Activated T-helper 2 cell treated with anti-CD3 and anti-CD28 coated beads, Interferon-gamma antibody, Interleukin-2, Interleukin-4, amounts not matched to agents 10 μg/mL and 5 μg/mL and 100 μg/mL, durations not matched to agents 14 hours and 24 hours and 36 hours (primary cell): ENCODE results near the gene KMT2E. TPM values are rescaled to one million over a fixed set of nuclear protein-coding genes. Genes with fewer than 3 reads are reported as not detected.
A peak's percentile ranks its signal among the peaks of the same experiment; 100 is the strongest.
"Not testable (repeated sequence)": the region's sequence is repeated elsewhere in the genome, so short reads cannot be mapped to it uniquely, and the experiment has no call there.

Experiments used
- DNase-seq: peaks from one replicate; pipeline ENCODE4 v3.0.0; 2021; ENCODE audit warnings: low spot score
- H3K27ac Mint-ChIP-seq: one replicate; pipeline ENCODE4 v1.8.0; 2021; ENCODE audit warnings: mixed read lengths
- H3K27me3 Mint-ChIP-seq: one replicate; pipeline ENCODE4 v1.8.0; 2021; ENCODE audit warnings: low read depth, mixed read lengths
- H3K36me3 Mint-ChIP-seq: one replicate; pipeline ENCODE4 v1.8.0; 2021; ENCODE audit warnings: low read depth, mixed read lengths
- H3K4me1 Mint-ChIP-seq: one replicate; pipeline ENCODE4 v1.8.0; 2021; ENCODE audit warnings: low read depth, mixed read lengths
- H3K4me3 Mint-ChIP-seq: one replicate; pipeline ENCODE4 v1.8.0; 2021; ENCODE audit warnings: low read depth, mild to moderate bottlenecking, moderate library complexity, mixed read lengths
- H3K9me3 Mint-ChIP-seq: one replicate; pipeline ENCODE4 v1.8.0; 2021; ENCODE audit warnings: mixed read lengths
- intact Hi-C: fragments of 100-400 bp; cut with micrococcal nuclease; formaldehyde crosslinking; loops from one replicate; pipeline ENCODE4 v1.15.1; 2023
- total RNA-seq: library from RNA; stranded (reverse); gene quantifications from 2 replicates; pipeline ENCODE4 v1.2.3, GENCODE V29; 2022

Gene KMT2E
- total RNA-seq, 1 donor from 2014 or later, result 135 TPM

- H3K9me3 Mint-ChIP-seq, intact Hi-C loops, DNase-seq, H3K27me3 Mint-ChIP-seq, H3K4me3 Mint-ChIP-seq: not testable (repeated sequence)
- Mint-ChIP-seq H3K36me3 (peaks cover 75% of the 10 kb centered on the region), H3K4me1 (peaks cover 75% of the 10 kb centered on the region), H3K27ac (peak overlapping the region; percentile 51)
Measured at GRCh38 chr7:105005486-105005885, 8.5 kb upstream of the KMT2E start.

GRCh38 chr7:105006367-105007136 lies 7.5 kb upstream of the KMT2E start:
- DNase-seq, result no peak
- intact Hi-C loops, result no loop called here
- Mint-ChIP-seq H3K4me1 (peaks cover 72% of the 10 kb centered on the region), H3K4me3 (peak overlapping the region; percentile 34), H3K9me3 (no peaks in the 10 kb centered on the region), H3K36me3 (peaks cover 75% of the 10 kb centered on the region), H3K27me3 (no peaks in the 10 kb centered on the region), H3K27ac (peak overlapping the region; percentile 53)

GRCh38 chr7:105007298-105007697 lies 6.7 kb upstream of the KMT2E start:
- intact Hi-C loops, result no loop called here
- Mint-ChIP-seq H3K36me3 (peaks cover 77% of the 10 kb centered on the region), H3K4me3 (peak overlapping the region; percentile 15), H3K27ac (no peak overlapping the region), H3K9me3 (no peaks in the 10 kb centered on the region), H3K27me3 (no peaks in the 10 kb centered on the region), H3K4me1 (peaks cover 68% of the 10 kb centered on the region)
- no peak for DNase-seq

GRCh38 chr7:105009667-105010503 lies 4.1 kb upstream of the KMT2E start:
- intact Hi-C loops, result loop anchor here (5.0 kb wide), 2 partner anchors 337 to 797 kb away; no protein-coding TSS in a partner anchor
- no peak for DNase-seq
- H3K4me3 Mint-ChIP-seq, result peak overlapping the region; percentile 91
- peaks cover 76% of the 10 kb centered on the region for H3K36me3 Mint-ChIP-seq
- no peaks in the 10 kb centered on the region for H3K9me3 Mint-ChIP-seq
- H3K4me1 Mint-ChIP-seq, result peaks cover 42% of the 10 kb centered on the region
- H3K27me3 Mint-ChIP-seq, result no peaks in the 10 kb centered on the region
- peak overlapping the region; percentile 100 for H3K27ac Mint-ChIP-seq

- Mint-ChIP-seq H3K4me3 (peak overlapping the region; percentile 91), H3K27me3 (no peaks in the 10 kb centered on the region), H3K36me3 (peaks cover 78% of the 10 kb centered on the region), H3K4me1 (peaks cover 39% of the 10 kb centered on the region), H3K9me3 (no peaks in the 10 kb centered on the region), H3K27ac (peak overlapping the region; percentile 100)
- DNase-seq, result no peak
- intact Hi-C loops, result loop anchor here (5.0 kb wide), 2 partner anchors 337 to 797 kb away; no protein-coding TSS in a partner anchor
Measured at GRCh38 chr7:105010504-105011130, 3.4 kb upstream of the KMT2E start.

- Mint-ChIP-seq H3K27me3 (no peaks in the 10 kb centered on the region), H3K36me3 (peaks cover 81% of the 10 kb centered on the region), H3K27ac (peak overlapping the region; percentile 100), H3K4me3 (peak overlapping the region; percentile 91), H3K9me3 (no peaks in the 10 kb centered on the region), H3K4me1 (peaks cover 38% of the 10 kb centered on the region)
- intact Hi-C loops, result loop anchor here (5.0 kb wide), 2 partner anchors 336 to 796 kb away; no protein-coding TSS in a partner anchor
- no peak for DNase-seq
Measured at GRCh38 chr7:105011141-105011830, 2.7 kb upstream of the KMT2E start.

- Mint-ChIP-seq H3K4me1 (peaks cover 35% of the 10 kb centered on the region), H3K9me3 (no peaks in the 10 kb centered on the region), H3K36me3 (peaks cover 81% of the 10 kb centered on the region), H3K27ac (peak overlapping the region; percentile 100), H3K4me3 (peak overlapping the region; percentile 91), H3K27me3 (no peaks in the 10 kb centered on the region)
- DNase-seq, result peak; percentile 19
- intact Hi-C loops, result loop anchor here (1.0 to 5.0 kb wide), 7 partner anchors 9 to 1273 kb away; partner anchors contain the start of gene NAMPT
Measured at GRCh38 chr7:105011831-105012502, 2.0 kb upstream of the KMT2E start.

- DNase-seq, result peak; percentile 98
- peaks cover 38% of the 10 kb centered on the region for H3K4me1 Mint-ChIP-seq
- no peaks in the 10 kb centered on the region for H3K27me3 Mint-ChIP-seq
- H3K27ac Mint-ChIP-seq, result peak overlapping the region; percentile 100
- peaks cover 84% of the 10 kb centered on the region for H3K36me3 Mint-ChIP-seq
- H3K9me3 Mint-ChIP-seq, result no peaks in the 10 kb centered on the region
- H3K4me3 Mint-ChIP-seq, result peak overlapping the region; percentile 91
- intact Hi-C loops, result loop anchor here (1.0 to 5.0 kb wide), 7 partner anchors 9 to 1272 kb away; partner anchors contain the start of gene NAMPT
Measured at GRCh38 chr7:105012503-105013220, 1.3 kb upstream of the KMT2E start.

- H3K27ac Mint-ChIP-seq, result peak overlapping the region; percentile 100
- peaks cover 35% of the 10 kb centered on the region for H3K4me1 Mint-ChIP-seq
- no peaks in the 10 kb centered on the region for H3K27me3 Mint-ChIP-seq
- peak overlapping the region; percentile 91 for H3K4me3 Mint-ChIP-seq
- intact Hi-C loops, result loop anchor here (2.0 to 5.0 kb wide), 3 partner anchors 334 to 1271 kb away; partner anchors contain the start of gene NAMPT
- peak; percentile 92 for DNase-seq
- H3K9me3 Mint-ChIP-seq, result no peaks in the 10 kb centered on the region
- H3K36me3 Mint-ChIP-seq, result peaks cover 84% of the 10 kb centered on the region
Measured at GRCh38 chr7:105013221-105013815, 687 bp upstream of the KMT2E start.

GRCh38 chr7:105014693-105015389 lies 836 bp downstream of the KMT2E start:
- H3K36me3 Mint-ChIP-seq, result peaks cover 69% of the 10 kb centered on the region
- H3K4me3 Mint-ChIP-seq, result peak overlapping the region; percentile 91
- H3K9me3 Mint-ChIP-seq, result no peaks in the 10 kb centered on the region
- no peaks in the 10 kb centered on the region for H3K27me3 Mint-ChIP-seq
- DNase-seq, result peak; percentile 60
- intact Hi-C loops, result loop anchor here (5.0 kb wide), 3 partner anchors 37 to 792 kb away; no protein-coding TSS in a partner anchor
- peak overlapping the region; percentile 100 for H3K27ac Mint-ChIP-seq
- H3K4me1 Mint-ChIP-seq, result peaks cover 30% of the 10 kb centered on the region
